H9 (cell line): Measurements from ENCODE around the gene DHRS7B. TPM values are rescaled to one million over a fixed set of nuclear protein-coding genes. Genes with fewer than 3 reads are reported as not detected.
A peak's percentile ranks its signal among the peaks of the same experiment; 100 is the strongest.

ENCODE experiments used
- DNase-seq: peaks from one replicate; pipeline ENCODE4 v3.0.0-alpha.2; 2017
- H2AFZ ChIP-seq: one replicate; pipeline ENCODE4 v1.6.1; 2013; ENCODE audit warnings: mild to moderate bottlenecking, low read length, control low read depth, moderate library complexity
- H2AK5ac ChIP-seq: 2 replicates; pipeline ENCODE4 v1.6.1; 2013; ENCODE audit warnings: low read length, control low read depth, mixed read lengths; ENCODE audit not compliant: insufficient read length
- H2BK120ac ChIP-seq: one replicate; pipeline ENCODE4 v1.6.1; 2013; ENCODE audit warnings: low read depth, mild to moderate bottlenecking, low read length, control low read depth, inconsistent platforms; ENCODE audit not compliant: poor library complexity, severe bottlenecking
- H2BK12ac ChIP-seq: 2 replicates; pipeline ENCODE4 v1.6.1; 2013; ENCODE audit warnings: low read length, control low read depth, mixed read lengths, low read depth; ENCODE audit not compliant: insufficient read length
- H2BK15ac ChIP-seq: 2 replicates; pipeline ENCODE4 v1.6.1; 2013; ENCODE audit warnings: low read depth, low read length, control low read depth
- H2BK20ac ChIP-seq: one replicate; pipeline ENCODE4 v1.6.1; 2013; ENCODE audit warnings: low read depth, mild to moderate bottlenecking, low read length, control low read depth, inconsistent platforms; ENCODE audit not compliant: poor library complexity, severe bottlenecking
- H2BK5ac ChIP-seq: 2 replicates; pipeline ENCODE4 v1.6.1; 2013; ENCODE audit warnings: low read length, control low read depth, mixed read lengths; ENCODE audit not compliant: insufficient read length
- H3K14ac ChIP-seq: 2 replicates; pipeline ENCODE4 v1.6.1; 2013; ENCODE audit warnings: low read length, control low read depth; ENCODE audit not compliant: insufficient read depth
- H3K18ac ChIP-seq: 2 replicates; pipeline ENCODE4 v1.6.1; 2013; ENCODE audit warnings: low read depth, mild to moderate bottlenecking, mixed read lengths, low read length, control low read depth; ENCODE audit not compliant: insufficient read length
- H3K23ac ChIP-seq: 2 replicates; pipeline ENCODE4 v1.6.1; 2013; ENCODE audit warnings: low read length, control low read depth, mixed read lengths, low read depth; ENCODE audit not compliant: insufficient read length
- H3K23me2 ChIP-seq: 2 replicates; pipeline ENCODE4 v1.6.1; 2013; ENCODE audit warnings: low read depth, mild to moderate bottlenecking, mixed read lengths, low read length, control low read depth; ENCODE audit not compliant: insufficient read length, poor library complexity, severe bottlenecking
- H3K27ac ChIP-seq: 2 replicates; pipeline ENCODE4 v1.5.1; 2013; ENCODE audit warnings: low read length, control low read depth, mixed read lengths, low read depth; ENCODE audit not compliant: insufficient read length
- H3K27me3 ChIP-seq: 2 replicates; pipeline ENCODE4 v1.6.1; 2013; ENCODE audit warnings: low read length, control low read depth, inconsistent platforms; ENCODE audit not compliant: insufficient read depth
- H3K4ac ChIP-seq: 2 replicates; pipeline ENCODE4 v1.6.1; 2013; ENCODE audit warnings: low read depth, mild to moderate bottlenecking, control low read depth, inconsistent platforms, low read length, moderate library complexity
- H3K4me1 ChIP-seq: 2 replicates; pipeline ENCODE4 v1.6.1; 2013; ENCODE audit warnings: low read length, control low read depth, inconsistent platforms; ENCODE audit not compliant: insufficient read depth
- H3K4me2 ChIP-seq: 2 replicates; pipeline ENCODE4 v1.6.1; 2013; ENCODE audit warnings: low read length, control low read depth, mixed read lengths; ENCODE audit not compliant: insufficient read length, insufficient read depth
- H3K56ac ChIP-seq: 2 replicates; pipeline ENCODE4 v1.6.1; 2013; ENCODE audit warnings: low read depth, mild to moderate bottlenecking, mixed read lengths, low read length, control low read depth; ENCODE audit not compliant: insufficient read length
- H3K79me1 ChIP-seq: 2 replicates; pipeline ENCODE4 v1.6.1; 2013; ENCODE audit warnings: low read depth, mild to moderate bottlenecking, moderate library complexity, low read length, control low read depth, inconsistent platforms; ENCODE audit not compliant: insufficient read depth, poor library complexity, severe bottlenecking
- H3K79me2 ChIP-seq: 2 replicates; pipeline ENCODE4 v1.6.1; 2013; ENCODE audit warnings: low read length, control low read depth, inconsistent platforms; ENCODE audit not compliant: insufficient read depth
- H3K9ac ChIP-seq: 2 replicates; pipeline ENCODE4 v1.6.1; 2013; ENCODE audit warnings: low read length, control low read depth, mixed read lengths; ENCODE audit not compliant: insufficient read length; ENCODE audit errors: extremely low read depth
- H3K9me3 ChIP-seq: one replicate; pipeline ENCODE4 v1.6.1; 2013; ENCODE audit warnings: low read depth, low read length, inconsistent platforms; ENCODE audit not compliant: control insufficient read depth
- H3T11ph ChIP-seq: one replicate; pipeline ENCODE4 v1.6.1; 2013; ENCODE audit warnings: mild to moderate bottlenecking, low read length, control low read depth, inconsistent platforms
- H4K20me1 ChIP-seq: one replicate; pipeline ENCODE4 v1.6.1; 2013; ENCODE audit not compliant: control insufficient read depth, insufficient read length, insufficient read depth
- H4K5ac ChIP-seq: 2 replicates; pipeline ENCODE4 v1.6.1; 2013; ENCODE audit warnings: low read depth, mild to moderate bottlenecking, mixed read lengths, low read length, control low read depth; ENCODE audit not compliant: insufficient read length
- H4K8ac ChIP-seq: replicated peaks from 2 replicates; pipeline ENCODE4 v1.6.1; 2013; ENCODE audit warnings: low read length, control low read depth, mixed read lengths, low read depth; ENCODE audit not compliant: insufficient read length
- H4K91ac ChIP-seq: 2 replicates; pipeline ENCODE4 v1.6.1; 2013; ENCODE audit warnings: low read depth, mild to moderate bottlenecking, moderate library complexity, mixed read lengths, low read length, control low read depth; ENCODE audit not compliant: insufficient read length
- H3K27ac Mint-ChIP-seq, 3 experiments: 2 replicates in 2 of 3; 3 replicates in 1 of 3; pipeline ENCODE4 v1.8.0; 2020 to 2021; ENCODE audit warnings: mixed read lengths in 3 of 3, mild to moderate bottlenecking in 1 of 3, moderate library complexity in 1 of 3
- H3K27me3 Mint-ChIP-seq: 2 replicates; pipeline ENCODE4 v1.8.0; 2021; ENCODE audit warnings: low read depth, mild to moderate bottlenecking, moderate library complexity, mixed read lengths
- H3K36me3 Mint-ChIP-seq, 3 experiments: 2 replicates in 2 of 3; 3 replicates in 1 of 3; pipeline ENCODE4 v1.8.0; 2020 to 2021; ENCODE audit warnings: low read depth in 3 of 3, mixed read lengths in 3 of 3; ENCODE audit not compliant: insufficient read depth in 1 of 3
- H3K4me1 Mint-ChIP-seq, 2 experiments: 2 replicates each; pipeline ENCODE4 v1.8.0; 2020; ENCODE audit warnings: mixed read lengths in 2 of 2
- H3K4me3 Mint-ChIP-seq, 2 experiments: 2 replicates in 1 of 2; 3 replicates in 1 of 2; pipeline ENCODE4 v1.8.0; 2020 to 2021; ENCODE audit warnings: mild to moderate bottlenecking in 2 of 2, mixed read lengths in 2 of 2, moderate library complexity in 1 of 2
- H3K9me3 Mint-ChIP-seq, 2 experiments: 2 replicates in 1 of 2; 3 replicates in 1 of 2; pipeline ENCODE4 v1.8.0; 2020; ENCODE audit warnings: mild to moderate bottlenecking in 2 of 2, mixed read lengths in 2 of 2, moderate library complexity in 1 of 2
- WGBS: extraction: QIAGEN DNeasy Blood & Tissue Kit; methylation state at CpG from one replicate; pipeline ENCODE4 v1.1.7; 2013; ENCODE audit warnings: missing lambda C conversion rate, low lambda C conversion rate, mixed read lengths; ENCODE audit not compliant: insufficient read length; ENCODE audit errors: extremely low coverage; 5-methylcytosine and 5-hydroxymethylcytosine counted together
- total RNA-seq: library from RNA; stranded (reverse); gene quantifications from 2 replicates; pipeline ENCODE4 v1.2.1, GENCODE V29; 2021
- TF ChIP-seq, protein P1 (sequence below): fragments of 200-600 bp; sonication (generic); conservative IDR thresholded peaks from 3 replicates; pipeline ENCODE4 v1.8.0; 2021; ENCODE audit warnings: antibody characterized with exemption, mild to moderate bottlenecking

The DHRS7B gene
- total RNA-seq, 1 experiment from 2014 or later, result 20.3 TPM

DNA sequence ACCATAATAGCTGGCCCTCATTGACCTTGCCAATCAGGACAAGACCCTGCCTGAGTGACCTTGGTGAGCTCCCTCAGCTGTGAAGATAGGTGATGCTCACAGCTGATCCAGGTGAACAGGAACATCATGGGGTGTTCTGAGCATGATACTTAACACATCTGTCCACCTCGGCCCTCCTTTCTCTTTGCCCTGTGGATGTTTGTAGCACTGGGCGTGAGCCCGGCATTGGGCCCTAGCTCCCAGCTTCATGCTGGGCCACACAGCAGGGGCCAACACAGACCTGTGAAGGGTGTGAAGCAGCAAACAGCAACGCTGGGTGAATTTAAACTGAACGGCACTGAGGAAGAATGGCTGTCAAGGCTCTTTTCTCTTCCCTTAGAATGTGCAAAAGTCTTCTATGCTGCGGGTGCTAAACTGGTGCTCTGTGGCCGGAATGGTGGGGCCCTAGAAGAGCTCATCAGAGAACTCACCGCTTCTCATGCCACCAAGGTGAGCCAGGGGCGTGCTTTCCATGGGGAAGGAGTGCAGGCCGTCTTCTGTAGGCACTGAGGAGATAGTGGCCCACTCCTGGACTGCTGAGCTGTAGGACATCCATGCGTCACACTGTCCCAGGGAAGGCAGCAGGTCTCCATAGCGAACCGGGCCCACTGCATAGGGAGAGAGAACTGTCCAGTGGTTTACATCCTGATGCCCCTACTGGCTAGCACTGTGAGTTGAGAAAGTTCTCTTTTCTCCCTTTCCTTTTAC, 51.3 kb downstream of the DHRS7B start:
- no peaks in the 10 kb centered on the region for H3K27me3 ChIP-seq
- H3T11ph ChIP-seq, result no peak overlapping the region
- peak; percentile 25 for DNase-seq
- H3K56ac ChIP-seq, result no peak overlapping the region
- H3K4me3 Mint-ChIP-seq, result no peak overlapping the region
- H2BK15ac ChIP-seq, result no peak overlapping the region
- TF ChIP-seq, protein P1, sequence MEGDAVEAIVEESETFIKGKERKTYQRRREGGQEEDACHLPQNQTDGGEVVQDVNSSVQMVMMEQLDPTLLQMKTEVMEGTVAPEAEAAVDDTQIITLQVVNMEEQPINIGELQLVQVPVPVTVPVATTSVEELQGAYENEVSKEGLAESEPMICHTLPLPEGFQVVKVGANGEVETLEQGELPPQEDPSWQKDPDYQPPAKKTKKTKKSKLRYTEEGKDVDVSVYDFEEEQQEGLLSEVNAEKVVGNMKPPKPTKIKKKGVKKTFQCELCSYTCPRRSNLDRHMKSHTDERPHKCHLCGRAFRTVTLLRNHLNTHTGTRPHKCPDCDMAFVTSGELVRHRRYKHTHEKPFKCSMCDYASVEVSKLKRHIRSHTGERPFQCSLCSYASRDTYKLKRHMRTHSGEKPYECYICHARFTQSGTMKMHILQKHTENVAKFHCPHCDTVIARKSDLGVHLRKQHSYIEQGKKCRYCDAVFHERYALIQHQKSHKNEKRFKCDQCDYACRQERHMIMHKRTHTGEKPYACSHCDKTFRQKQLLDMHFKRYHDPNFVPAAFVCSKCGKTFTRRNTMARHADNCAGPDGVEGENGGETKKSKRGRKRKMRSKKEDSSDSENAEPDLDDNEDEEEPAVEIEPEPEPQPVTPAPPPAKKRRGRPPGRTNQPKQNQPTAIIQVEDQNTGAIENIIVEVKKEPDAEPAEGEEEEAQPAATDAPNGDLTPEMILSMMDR, result no peak
- H4K8ac ChIP-seq, result no peak overlapping the region
- H3K9me3 Mint-ChIP-seq, result no peaks in the 10 kb centered on the region
- no CpG with 5 or more reads among the region's 13 CpGs for WGBS
- H2AK5ac ChIP-seq, result no peak overlapping the region
- peak overlapping the region in 2 of 3 experiments; percentile 67 to 88; a peak in 4 of 7 replicates for H3K27ac Mint-ChIP-seq
- no peaks in the 10 kb centered on the region for H3K4me1 ChIP-seq
- no peaks in the 10 kb centered on the region for H3K4me1 Mint-ChIP-seq
- H3K9ac ChIP-seq, result no peak overlapping the region
- no peak overlapping the region for H3K4ac ChIP-seq
- no peak overlapping the region for H2BK20ac ChIP-seq
- H2BK12ac ChIP-seq, result no peak overlapping the region
- H3K27me3 Mint-ChIP-seq, result no peaks in the 10 kb centered on the region
- no peak overlapping the region; the same call in 1 of the 2 replicates for H3K14ac ChIP-seq
- no peak overlapping the region for H2AFZ ChIP-seq
- no peaks in the 10 kb centered on the region for H3K23me2 ChIP-seq
- peaks cover 0 to 16% (median 8%) of the 10 kb centered on the region in 3 experiments; a peak in 5 of 7 replicates for H3K36me3 Mint-ChIP-seq
- H3K18ac ChIP-seq, result no peak overlapping the region
- no peaks in the 10 kb centered on the region for H3K79me1 ChIP-seq
- H3K27ac ChIP-seq, result no peak overlapping the region
- H4K20me1 ChIP-seq, result no peaks in the 10 kb centered on the region
- H2BK120ac ChIP-seq, result no peak overlapping the region
- H3K23ac ChIP-seq, result no peak overlapping the region
- H4K91ac ChIP-seq, result no peak overlapping the region
- H3K79me2 ChIP-seq, result no peaks in the 10 kb centered on the region
- no peak overlapping the region for H2BK5ac ChIP-seq
- H3K4me2 ChIP-seq, result no peak overlapping the region
- no peaks in the 10 kb centered on the region for H3K9me3 ChIP-seq
- H4K5ac ChIP-seq, result no peak overlapping the region
